Esophagus muscularis mucosa (tissue), 3 donors: Measurements from ENCODE around the gene CABCOCO1.

Experiments
- POLR2A ChIP-seq: fragments of 450-650 bp; IDR thresholded peaks from one replicate; pipeline ENCODE4 v1.6.1; 2017; ENCODE audit warnings: antibody characterized with exemption, moderate library complexity, mild to moderate bottlenecking, low read depth
- TF ChIP-seq, protein P1 (sequence below), 3 experiments: fragments of 200-600 bp in 2 of 3; fragments of 450-650 bp in 1 of 3; sonication (generic) in 2 of 3; IDR thresholded peaks; one replicate each; pipeline ENCODE4 v1.5.1; 2017 to 2019; ENCODE audit warnings: antibody characterized with exemption in 3 of 3, mild to moderate bottlenecking in 2 of 3, moderate library complexity in 1 of 3

DNA sequence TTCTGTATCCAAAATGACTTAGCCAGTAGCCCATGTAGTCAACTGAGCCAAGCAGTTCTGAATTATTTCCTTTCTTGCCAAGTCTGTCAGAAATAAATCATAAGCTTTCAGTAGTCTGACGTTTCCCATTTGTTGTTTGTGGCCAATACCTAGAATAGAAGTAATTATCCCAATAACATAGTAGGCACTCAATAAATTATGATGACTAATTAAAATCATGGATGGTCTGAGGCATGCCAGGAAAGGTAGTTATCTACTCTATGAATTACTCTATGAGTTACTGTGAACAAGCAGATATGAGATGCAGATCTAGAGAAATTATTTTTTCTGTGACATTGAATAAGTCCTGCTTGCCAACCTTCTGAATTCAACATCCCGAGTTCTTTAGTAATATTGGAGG, 2.3 kb downstream of the CABCOCO1 start:
- TF ChIP-seq, protein P1, sequence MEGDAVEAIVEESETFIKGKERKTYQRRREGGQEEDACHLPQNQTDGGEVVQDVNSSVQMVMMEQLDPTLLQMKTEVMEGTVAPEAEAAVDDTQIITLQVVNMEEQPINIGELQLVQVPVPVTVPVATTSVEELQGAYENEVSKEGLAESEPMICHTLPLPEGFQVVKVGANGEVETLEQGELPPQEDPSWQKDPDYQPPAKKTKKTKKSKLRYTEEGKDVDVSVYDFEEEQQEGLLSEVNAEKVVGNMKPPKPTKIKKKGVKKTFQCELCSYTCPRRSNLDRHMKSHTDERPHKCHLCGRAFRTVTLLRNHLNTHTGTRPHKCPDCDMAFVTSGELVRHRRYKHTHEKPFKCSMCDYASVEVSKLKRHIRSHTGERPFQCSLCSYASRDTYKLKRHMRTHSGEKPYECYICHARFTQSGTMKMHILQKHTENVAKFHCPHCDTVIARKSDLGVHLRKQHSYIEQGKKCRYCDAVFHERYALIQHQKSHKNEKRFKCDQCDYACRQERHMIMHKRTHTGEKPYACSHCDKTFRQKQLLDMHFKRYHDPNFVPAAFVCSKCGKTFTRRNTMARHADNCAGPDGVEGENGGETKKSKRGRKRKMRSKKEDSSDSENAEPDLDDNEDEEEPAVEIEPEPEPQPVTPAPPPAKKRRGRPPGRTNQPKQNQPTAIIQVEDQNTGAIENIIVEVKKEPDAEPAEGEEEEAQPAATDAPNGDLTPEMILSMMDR (IDR thresholded peaks at IDR 0.05): no peak
- no peak for TF ChIP-seq POLR2A
